Choroid plexus epithelial cell (primary cell): ENCODE measurements around the gene CLEC1B.
"Not testable (repeated sequence)": the region's sequence is repeated elsewhere in the genome, so short reads cannot be mapped to it uniquely, and the experiment has no call there.

Experiments used
- DNase-seq: peaks from one replicate; pipeline ENCODE4 v3.0.0-alpha.2; 2010; ENCODE audit warnings: low read depth
- H3K4me3 ChIP-seq: 2 replicates; pipeline ENCODE4 v1.5.1; 2011; ENCODE audit warnings: low read depth, mild to moderate bottlenecking, control low read depth, low read length, moderate library complexity
- CTCF ChIP-seq: conservative IDR thresholded peaks from 2 replicates; pipeline ENCODE4 v1.5.1; 2011; ENCODE audit warnings: low read depth, mild to moderate bottlenecking, control low read depth, inconsistent platforms, low read length, moderate library complexity

The CLEC1B gene

DNA sequence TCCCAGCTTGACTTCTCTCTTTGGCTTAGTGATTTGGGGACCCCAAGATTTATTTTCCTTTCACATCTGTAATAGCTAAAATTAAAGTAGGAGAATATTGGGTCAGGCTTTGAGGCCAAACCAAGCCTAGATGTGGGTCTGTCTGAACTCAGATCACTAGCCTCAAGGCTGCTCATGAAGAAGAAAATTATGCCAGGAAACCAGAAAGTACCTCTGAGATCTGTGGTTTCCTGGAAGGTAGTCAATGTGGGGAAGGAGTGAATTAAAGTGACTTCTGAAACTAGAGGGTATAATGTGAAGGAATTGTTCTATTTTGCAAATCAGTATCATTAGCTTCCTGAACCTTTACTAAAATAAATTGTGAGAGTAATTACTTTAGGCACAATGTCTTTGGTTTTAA, 41.1 kb downstream of the CLEC1B start:
- TF ChIP-seq CTCF = no peak
- DNase-seq = no peak
- H3K4me3 ChIP-seq = no peak overlapping the region

- H3K4me3 ChIP-seq, DNase-seq: not testable (repeated sequence)
Observed at GRCh38 chr12:9952954-9953729, 45.8 kb downstream of the CLEC1B start.

DNA sequence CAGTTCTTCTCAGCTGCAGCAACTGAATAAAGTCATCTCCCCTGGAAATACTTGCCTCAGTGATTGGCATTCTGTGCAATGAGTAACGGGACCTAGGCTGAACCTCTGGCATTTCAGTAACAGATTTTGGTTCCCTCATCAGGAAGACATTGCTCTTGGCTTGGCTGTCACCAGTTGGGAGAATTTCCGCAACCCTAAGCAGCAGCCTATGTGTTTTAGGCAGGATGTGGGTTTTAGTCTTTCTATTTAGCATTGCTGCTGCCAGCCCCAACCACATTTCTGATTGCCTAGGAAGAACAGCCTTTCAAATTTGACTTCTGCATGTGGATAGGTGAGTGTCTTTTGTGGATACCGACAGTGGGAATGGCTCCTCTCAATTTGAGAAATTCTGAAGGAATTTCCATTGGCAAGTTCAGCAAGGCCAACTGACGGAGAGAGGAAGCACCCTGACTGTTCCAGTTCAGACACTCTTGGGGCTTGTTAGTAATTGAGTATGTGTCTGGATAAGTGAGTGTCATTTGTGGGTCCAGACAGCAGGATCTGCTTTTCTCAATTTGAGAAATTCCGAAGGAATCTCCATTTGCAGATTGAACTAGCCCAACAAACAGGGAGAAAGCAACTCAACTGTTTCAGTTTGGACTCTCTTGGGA, 47.8 kb downstream of the CLEC1B start:
- TF ChIP-seq CTCF = no peak
- no peak for DNase-seq
- no peak overlapping the region for H3K4me3 ChIP-seq

DNA sequence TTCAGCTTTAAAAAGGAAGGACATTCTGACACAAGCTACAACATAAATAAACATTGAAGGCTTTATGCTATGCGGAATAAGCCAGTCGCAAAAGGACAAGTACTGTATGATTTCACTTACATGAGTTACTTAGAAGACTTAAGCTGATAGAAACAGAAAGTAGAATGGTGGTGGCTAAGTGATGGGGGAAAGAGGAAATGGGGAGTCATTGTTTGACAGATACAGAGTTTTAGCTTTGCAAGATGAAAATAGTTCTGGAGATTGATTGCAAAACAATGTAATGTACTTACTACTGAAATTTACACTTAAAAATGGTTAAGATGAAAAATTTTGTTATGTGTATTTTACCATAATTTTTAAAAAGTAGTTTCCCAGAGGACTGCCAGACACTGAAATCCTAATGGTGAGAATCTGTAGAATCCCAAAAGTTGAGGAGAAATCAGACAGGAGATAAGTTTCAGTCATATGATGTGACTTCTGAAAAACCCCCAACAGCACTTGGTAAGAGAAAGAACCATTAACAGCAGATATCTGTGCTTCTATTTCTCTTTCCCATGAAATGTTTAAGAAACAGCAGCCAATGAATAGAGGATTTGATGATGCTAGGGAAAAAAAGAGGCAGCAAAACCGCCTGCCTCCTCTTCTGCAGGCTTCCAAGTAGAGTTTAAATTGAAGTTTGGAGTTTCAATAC, 50.2 kb downstream of the CLEC1B start:
- TF ChIP-seq CTCF = no peak
- H3K4me3 ChIP-seq = no peak overlapping the region
- DNase-seq = no peak

DNA sequence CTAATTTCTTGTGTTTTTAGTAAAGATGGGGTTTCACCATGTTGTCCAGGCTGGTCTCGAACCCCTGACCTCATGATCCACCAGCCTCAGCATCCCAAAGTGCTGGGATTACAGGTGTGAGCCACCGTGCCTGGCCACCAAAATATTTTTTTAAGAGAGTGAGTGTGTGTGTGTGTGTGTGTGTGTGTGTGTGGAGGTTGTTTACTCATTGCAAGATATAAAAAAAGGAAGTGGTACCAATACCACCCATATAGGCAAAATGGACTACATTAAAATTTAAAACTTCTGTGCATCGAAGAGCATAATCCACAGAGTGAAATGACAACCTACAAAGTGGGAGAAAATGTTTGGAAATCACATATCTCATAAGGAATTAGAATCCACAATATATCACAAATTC, 51.2 kb downstream of the CLEC1B start:
- no peak for DNase-seq
- H3K4me3 ChIP-seq = no peak overlapping the region
- TF ChIP-seq CTCF = no peak

DNA sequence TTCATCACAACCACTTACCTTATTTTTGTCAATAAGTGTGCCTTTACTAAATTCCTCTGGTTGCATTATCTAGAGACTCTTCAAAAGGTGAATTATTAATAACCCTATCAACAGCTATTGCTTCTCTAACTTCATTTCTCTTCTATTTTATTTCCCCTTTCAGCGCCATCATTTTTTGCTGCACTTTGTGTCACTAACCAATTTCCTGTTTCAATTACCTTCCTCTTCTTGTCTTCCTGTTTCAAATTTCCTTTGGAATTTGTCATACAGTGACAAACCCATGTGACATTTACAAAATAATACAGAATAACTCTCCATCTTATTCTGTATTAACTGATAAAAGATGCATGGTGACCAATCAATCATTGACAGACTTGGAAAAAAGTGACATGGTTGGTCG, 54.5 kb downstream of the CLEC1B start:
- H3K4me3 ChIP-seq = no peak overlapping the region
- TF ChIP-seq CTCF = no peak
- DNase-seq = no peak

GRCh38 chr12:9943240-9943639, 55.7 kb downstream of the CLEC1B start:
- no peak overlapping the region for H3K4me3 ChIP-seq
- TF ChIP-seq CTCF = no peak
- no peak for DNase-seq
